Measurements from ENCODE around the gene MEST. TPM values are rescaled to one million over a fixed set of nuclear protein-coding genes. Genes with fewer than 3 reads are reported as not detected.
"Not testable (repeated sequence)": the region's sequence is repeated elsewhere in the genome, so short reads cannot be mapped to it uniquely, and the experiment has no call there.

MEST gene
- total RNA-seq, 4 donors from 2014 or later: 7.5 to 17.5 (median 12.4) TPM

DNA sequence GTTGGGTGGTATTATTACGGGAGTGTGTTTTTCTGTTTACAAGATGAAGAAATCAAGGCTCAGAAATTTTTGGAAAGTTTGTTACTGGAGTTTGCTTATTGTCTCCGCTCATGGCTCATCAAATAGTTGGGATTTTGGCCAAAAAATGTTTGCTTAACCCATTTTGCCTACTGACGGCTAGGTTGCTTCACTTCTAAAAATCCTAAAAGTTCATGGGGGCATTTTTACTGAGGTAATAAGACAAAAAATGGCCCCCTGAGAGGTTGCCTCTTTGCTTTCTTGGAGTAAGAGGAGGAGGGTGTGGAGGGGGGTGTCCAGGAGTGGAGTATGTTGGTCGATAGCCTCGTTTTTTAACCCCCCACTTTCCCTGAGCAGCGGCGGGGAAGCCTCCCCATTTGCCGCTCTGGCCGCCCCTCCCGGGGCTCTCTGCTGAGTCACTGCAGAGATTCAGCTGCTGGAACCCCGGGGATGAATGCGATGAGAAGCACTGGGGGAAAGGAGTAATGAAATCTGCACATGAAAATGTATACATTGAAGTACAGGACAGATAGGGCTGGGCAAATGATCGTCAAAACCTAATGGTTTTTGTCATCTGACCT is 1.5 kb downstream of the MEST start:
- Histone ChIP-seq H3K4me3 (peak overlapping the region; percentile 53), H3K4me1 (peaks cover 14% of the 10 kb centered on the region), H3K36me3 (no peaks in the 10 kb centered on the region), H3K27me3 (no peaks in the 10 kb centered on the region), H3K27ac (no peak overlapping the region), H3K9me3 (no peaks in the 10 kb centered on the region)
- WGBS: 56% methylated on average over 13 of the region's 13 CpGs
- TF ChIP-seq POLR2A (IDR thresholded peaks at IDR 0.05): no peak
- TF ChIP-seq, protein P1, sequence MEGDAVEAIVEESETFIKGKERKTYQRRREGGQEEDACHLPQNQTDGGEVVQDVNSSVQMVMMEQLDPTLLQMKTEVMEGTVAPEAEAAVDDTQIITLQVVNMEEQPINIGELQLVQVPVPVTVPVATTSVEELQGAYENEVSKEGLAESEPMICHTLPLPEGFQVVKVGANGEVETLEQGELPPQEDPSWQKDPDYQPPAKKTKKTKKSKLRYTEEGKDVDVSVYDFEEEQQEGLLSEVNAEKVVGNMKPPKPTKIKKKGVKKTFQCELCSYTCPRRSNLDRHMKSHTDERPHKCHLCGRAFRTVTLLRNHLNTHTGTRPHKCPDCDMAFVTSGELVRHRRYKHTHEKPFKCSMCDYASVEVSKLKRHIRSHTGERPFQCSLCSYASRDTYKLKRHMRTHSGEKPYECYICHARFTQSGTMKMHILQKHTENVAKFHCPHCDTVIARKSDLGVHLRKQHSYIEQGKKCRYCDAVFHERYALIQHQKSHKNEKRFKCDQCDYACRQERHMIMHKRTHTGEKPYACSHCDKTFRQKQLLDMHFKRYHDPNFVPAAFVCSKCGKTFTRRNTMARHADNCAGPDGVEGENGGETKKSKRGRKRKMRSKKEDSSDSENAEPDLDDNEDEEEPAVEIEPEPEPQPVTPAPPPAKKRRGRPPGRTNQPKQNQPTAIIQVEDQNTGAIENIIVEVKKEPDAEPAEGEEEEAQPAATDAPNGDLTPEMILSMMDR (IDR thresholded peaks at IDR 0.05): no peak
- TF ChIP-seq POLR2AphosphoS5 (IDR thresholded peaks at IDR 0.05): no peak
- no peak for TF ChIP-seq EP300 (IDR thresholded peaks at IDR 0.05)
- no peak for DNase-seq (ENCODE audit: low spot score in 2 of 2)

DNA sequence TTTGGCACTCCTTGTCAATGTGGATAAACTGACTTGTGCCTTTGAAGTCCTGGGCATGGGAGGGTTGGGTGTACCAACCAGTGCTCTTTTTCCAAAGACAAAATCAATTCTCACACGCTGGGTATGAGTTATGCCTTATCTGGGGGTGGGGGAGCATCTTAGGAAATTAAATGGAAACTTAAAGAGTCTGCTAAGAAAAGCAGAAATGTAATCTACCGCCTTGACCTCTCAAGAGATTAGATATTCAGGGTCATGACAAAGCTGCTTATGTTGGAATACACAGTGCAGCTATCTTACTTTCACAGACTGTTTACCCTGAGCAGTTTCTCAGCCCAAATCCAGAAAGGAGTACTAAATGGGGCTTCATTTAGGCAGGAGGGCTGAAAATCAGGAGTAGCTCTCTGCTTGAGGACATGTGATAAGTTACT is 2.6 kb downstream of the MEST start:
- WGBS: 63% methylated on average over 2 of the region's 2 CpGs
- Histone ChIP-seq H3K27ac (no peak overlapping the region), H3K9me3 (no peaks in the 10 kb centered on the region), H3K4me3 (no peak overlapping the region), H3K27me3 (no peaks in the 10 kb centered on the region), H3K36me3 (no peaks in the 10 kb centered on the region), H3K4me1 (peaks cover 14% of the 10 kb centered on the region)
- no peak for DNase-seq (ENCODE audit: low spot score in 2 of 2)
- TF ChIP-seq EP300 (IDR thresholded peaks at IDR 0.05) (no peak), POLR2AphosphoS5 (IDR thresholded peaks at IDR 0.05) (no peak), POLR2A (IDR thresholded peaks at IDR 0.05) (no peak)

DNA sequence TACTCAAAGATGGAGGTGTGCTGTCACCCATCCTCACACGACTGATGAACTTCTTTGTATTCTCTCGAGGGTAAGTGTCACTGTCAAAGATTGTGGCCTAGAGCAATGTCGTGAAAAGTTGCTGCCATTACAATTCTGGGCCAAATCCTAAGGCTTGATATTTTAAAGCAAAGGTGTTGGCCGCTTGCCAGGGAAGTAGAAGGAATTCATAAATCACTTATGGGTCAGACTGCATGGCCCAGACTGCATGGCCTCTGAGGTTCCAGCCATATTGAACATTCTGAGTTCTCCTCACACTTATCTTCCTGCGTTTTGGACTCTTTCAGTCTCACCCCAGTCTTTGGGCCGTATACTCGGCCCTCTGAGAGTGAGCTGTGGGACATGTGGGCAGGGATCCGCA is 8.6 kb downstream of the MEST start:
- peaks cover 10% of the 10 kb centered on the region for H3K36me3 ChIP-seq
- H3K27ac ChIP-seq: no peak overlapping the region
- WGBS: 88% methylated on average over 8 of the region's 8 CpGs
- no peak overlapping the region for H3K4me3 ChIP-seq
- no peaks in the 10 kb centered on the region for H3K4me1 ChIP-seq
- H3K27me3 ChIP-seq: no peaks in the 10 kb centered on the region
- no peak for TF ChIP-seq POLR2AphosphoS5 (IDR thresholded peaks at IDR 0.05)
- no peak for TF ChIP-seq POLR2A (IDR thresholded peaks at IDR 0.05)
- TF ChIP-seq, protein P1 (IDR thresholded peaks at IDR 0.05): no peak
- no peak for DNase-seq (ENCODE audit: low spot score in 2 of 2)
- no peaks in the 10 kb centered on the region for H3K9me3 ChIP-seq

DNA sequence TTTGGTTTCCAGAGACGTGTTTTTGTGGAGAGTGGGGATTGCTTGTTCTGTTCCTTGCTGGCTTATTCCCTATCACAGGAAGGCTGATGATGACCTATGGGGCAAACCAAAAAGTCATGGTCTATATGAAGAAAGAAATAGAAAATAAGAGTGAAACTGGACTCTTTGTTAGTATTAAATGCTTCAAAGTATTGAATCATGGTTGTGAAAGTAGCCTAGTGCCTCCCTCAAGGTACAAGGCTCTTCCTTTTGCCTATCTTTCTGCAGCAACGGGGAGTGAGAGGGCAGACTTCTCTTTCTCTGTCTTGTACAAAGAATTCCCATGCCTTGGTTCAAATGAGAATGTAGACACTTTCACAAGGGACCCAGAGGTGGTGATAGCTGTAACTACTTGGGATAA is 9.0 kb downstream of the MEST start:
- no peak for TF ChIP-seq POLR2A (IDR thresholded peaks at IDR 0.05)
- TF ChIP-seq EP300 (IDR thresholded peaks at IDR 0.05): no peak
- TF ChIP-seq, protein P1 (IDR thresholded peaks at IDR 0.05): no peak
- TF ChIP-seq POLR2AphosphoS5 (IDR thresholded peaks at IDR 0.05): no peak
- Histone ChIP-seq H3K9me3 (no peaks in the 10 kb centered on the region), H3K36me3 (peaks cover 14% of the 10 kb centered on the region), H3K4me1 (no peaks in the 10 kb centered on the region), H3K27me3 (no peaks in the 10 kb centered on the region), H3K4me3 (no peak overlapping the region), H3K27ac (no peak overlapping the region)
- no peak for DNase-seq (ENCODE audit: low spot score in 2 of 2)
- WGBS: 41% methylated on average over 2 of the region's 2 CpGs

DNA sequence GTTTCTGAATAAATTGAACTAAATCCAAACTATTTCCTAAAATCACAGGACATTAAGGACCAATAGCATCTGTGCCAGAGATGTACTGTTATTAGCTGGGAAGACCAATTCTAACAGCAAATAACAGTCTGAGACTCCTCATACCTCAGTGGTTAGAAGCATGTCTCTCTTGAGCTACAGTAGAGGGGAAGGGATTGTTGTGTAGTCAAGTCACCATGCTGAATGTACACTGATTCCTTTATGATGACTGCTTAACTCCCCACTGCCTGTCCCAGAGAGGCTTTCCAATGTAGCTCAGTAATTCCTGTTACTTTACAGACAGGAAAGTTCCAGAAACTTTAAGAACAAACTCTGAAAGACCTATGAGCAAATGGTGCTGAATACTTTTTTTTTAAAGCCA is 13.9 kb downstream of the MEST start:
- DNase-seq (ENCODE audit: low spot score in 2 of 2): no peak
- H3K36me3 ChIP-seq: peaks cover 19% of the 10 kb centered on the region
- H3K27me3 ChIP-seq: no peaks in the 10 kb centered on the region
- H3K4me1 ChIP-seq: no peaks in the 10 kb centered on the region
- no peak overlapping the region for H3K27ac ChIP-seq
- no peaks in the 10 kb centered on the region for H3K9me3 ChIP-seq
- no peak overlapping the region for H3K4me3 ChIP-seq
- TF ChIP-seq, protein P1 (IDR thresholded peaks at IDR 0.05): no peak
- no peak for TF ChIP-seq POLR2A (IDR thresholded peaks at IDR 0.05)
- TF ChIP-seq EP300 (IDR thresholded peaks at IDR 0.05): no peak
- TF ChIP-seq POLR2AphosphoS5 (IDR thresholded peaks at IDR 0.05): no peak

DNA sequence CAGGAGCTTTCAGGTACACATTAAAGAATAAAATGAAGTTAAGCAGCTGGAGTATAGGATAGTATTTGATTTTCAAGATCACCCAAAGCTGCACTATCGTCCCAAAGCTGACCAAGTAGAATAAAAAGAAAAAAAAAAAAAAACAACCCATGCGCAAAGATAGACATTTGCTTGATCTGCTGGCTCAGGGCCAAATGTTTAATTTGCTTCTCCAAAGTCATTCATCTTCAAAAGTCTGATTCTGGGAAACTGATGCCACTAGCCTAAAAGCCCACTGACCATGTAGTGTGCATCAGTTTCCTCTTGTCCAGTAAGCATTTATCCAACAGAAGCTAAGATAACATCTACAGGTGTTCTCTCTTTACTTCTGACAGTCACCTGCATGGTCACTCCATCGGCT is 14.5 kb downstream of the MEST start:
- H3K9me3 ChIP-seq: no peaks in the 10 kb centered on the region
- 95% methylated on average over 3 of the region's 3 CpGs for WGBS
- H3K4me1 ChIP-seq: no peaks in the 10 kb centered on the region
- H3K27ac ChIP-seq: no peak overlapping the region
- H3K27me3 ChIP-seq: no peaks in the 10 kb centered on the region
- H3K36me3 ChIP-seq: peaks cover 19% of the 10 kb centered on the region
- no peak overlapping the region for H3K4me3 ChIP-seq
- TF ChIP-seq, protein P1 (IDR thresholded peaks at IDR 0.05): no peak
- TF ChIP-seq EP300 (IDR thresholded peaks at IDR 0.05) (no peak), POLR2AphosphoS5 (IDR thresholded peaks at IDR 0.05) (no peak), POLR2A (IDR thresholded peaks at IDR 0.05) (no peak)
- DNase-seq (ENCODE audit: low spot score in 2 of 2): no peak

DNA sequence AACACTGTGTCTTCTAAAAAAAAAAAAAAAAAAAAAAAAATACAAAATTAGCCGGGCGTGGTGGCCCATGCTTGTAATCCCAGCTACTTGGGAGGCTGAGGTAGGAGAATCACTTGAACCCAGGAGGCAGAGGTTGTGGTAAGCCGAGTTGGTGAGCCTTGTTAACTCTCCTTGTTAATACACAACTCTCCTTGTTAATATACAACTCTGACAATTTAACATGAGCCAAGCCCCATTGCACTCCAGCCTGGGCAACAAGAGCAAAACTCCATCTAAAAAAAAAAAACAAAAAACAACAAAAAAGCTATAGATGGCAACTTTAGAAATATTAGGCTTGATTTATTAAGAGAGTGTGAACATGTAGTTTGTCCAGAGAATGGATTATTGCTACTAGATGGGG is 20.2 kb downstream of the MEST start:
- not testable (repeated sequence) for H3K27me3 ChIP-seq, H3K36me3 ChIP-seq
- 90% methylated on average over 3 of the region's 3 CpGs for WGBS

More for the DNA sequence above, 20.2 kb downstream of the MEST start:
- H3K9me3 ChIP-seq; H3K4me1 ChIP-seq; H3K27ac ChIP-seq; DNase-seq (ENCODE audit: low spot score in 2 of 2); H3K4me3 ChIP-seq: not testable (repeated sequence)
